GM12878 (cell line): Measurements from ENCODE around the gene ELK3. TPM values are rescaled to one million over a fixed set of nuclear protein-coding genes. Genes with fewer than 3 reads are reported as not detected.

Source experiments
- CHD1 ChIP-seq: IDR thresholded peaks from 2 replicates; pipeline ENCODE4 v1.6.1; 2012; ENCODE audit warnings: low read depth, low read length, improper control_type of control experiment
- ESRRA ChIP-seq: IDR thresholded peaks from 2 replicates; pipeline ENCODE4 v1.6.1; 2012; ENCODE audit warnings: mild to moderate bottlenecking, low read length, improper control_type of control experiment
- FOXK2 ChIP-seq: fragments of 450-650 bp; IDR thresholded peaks from 2 replicates; pipeline ENCODE4 v1.6.1; 2017; ENCODE audit warnings: mild to moderate bottlenecking, moderate library complexity
- HDAC2 ChIP-seq: fragments of 200-600 bp; sonication (generic); IDR thresholded peaks from 2 replicates; pipeline ENCODE4 v1.6.1; 2017
- KDM1A ChIP-seq: fragments of 200-600 bp; sonication (generic); IDR thresholded peaks from 2 replicates; pipeline ENCODE4 v1.6.1; 2016; ENCODE audit warnings: borderline replicate concordance
- MTA2 ChIP-seq: fragments of 450-650 bp; IDR thresholded peaks from 2 replicates; pipeline ENCODE4 v1.6.1; 2016; ENCODE audit warnings: low read depth, mild to moderate bottlenecking, moderate library complexity
- NFYB ChIP-seq: IDR thresholded peaks from 2 replicates; pipeline ENCODE4 v1.6.1; 2011; ENCODE audit warnings: low read depth, mild to moderate bottlenecking, low read length, improper control_type of control experiment, moderate library complexity; ENCODE audit not compliant: insufficient read depth
- NRF1 ChIP-seq: conservative IDR thresholded peaks from 2 replicates; pipeline ENCODE4 v1.6.1; 2011; ENCODE audit warnings: mild to moderate bottlenecking, low read depth, low read length, improper control_type of control experiment
- POLR2A ChIP-seq: IDR thresholded peaks from 2 replicates; pipeline ENCODE4 v1.6.1; 2011; ENCODE audit warnings: low read depth, mild to moderate bottlenecking, low read length
- POU2F2 ChIP-seq: IDR thresholded peaks from 3 replicates; pipeline ENCODE4 v1.6.1; 2011; ENCODE audit warnings: low read depth, mild to moderate bottlenecking, low read length, borderline replicate concordance
- RBBP5 ChIP-seq: fragments of 200-600 bp; sonication (generic); conservative IDR thresholded peaks from 2 replicates; pipeline ENCODE4 v1.6.1; 2016
- SIX5 ChIP-seq: IDR thresholded peaks from 2 replicates; pipeline ENCODE4 v1.6.1; 2011; ENCODE audit warnings: mild to moderate bottlenecking, low read depth, low read length, moderate library complexity; ENCODE audit not compliant: severe bottlenecking
- SMARCA5 ChIP-seq: fragments of 450-650 bp; IDR thresholded peaks from 2 replicates; pipeline ENCODE4 v1.6.1; 2017; ENCODE audit warnings: mild to moderate bottlenecking
- SMC3 ChIP-seq: IDR thresholded peaks from 2 replicates; pipeline ENCODE4 v1.6.1; 2011; ENCODE audit warnings: low read length, improper control_type of control experiment, borderline replicate concordance
- STAT1 ChIP-seq: fragments of 450-650 bp; conservative IDR thresholded peaks from 2 replicates; pipeline ENCODE4 v1.6.1; 2014; ENCODE audit warnings: antibody characterized with exemption, mild to moderate bottlenecking
- TBL1XR1 ChIP-seq: IDR thresholded peaks from 2 replicates; pipeline ENCODE4 v1.6.1; 2012; ENCODE audit warnings: low read depth, low read length, improper control_type of control experiment
- TCF3 ChIP-seq: IDR thresholded peaks from 2 replicates; pipeline ENCODE4 v1.6.1; 2012; ENCODE audit warnings: low read depth, mild to moderate bottlenecking, low read length, borderline replicate concordance; ENCODE audit not compliant: insufficient read depth
- TCF7 ChIP-seq: IDR thresholded peaks from 2 replicates; pipeline ENCODE4 v1.6.1; 2014; ENCODE audit warnings: antibody characterized with exemption, borderline replicate concordance
- YBX1 ChIP-seq: fragments of 450-650 bp; IDR thresholded peaks from 2 replicates; pipeline ENCODE4 v1.6.1; 2016; ENCODE audit warnings: antibody characterized with exemption
- ZBED1 ChIP-seq: IDR thresholded peaks from 2 replicates; pipeline ENCODE4 v1.6.1; 2016; ENCODE audit warnings: borderline replicate concordance
- polyA plus RNA-seq, 11 experiments: library from polyadenylated mRNA; depleted of rRNA in 4 of 11; unstranded in 6 of 11; stranded (reverse) in 5 of 11; fragments of >200 nt; fragmentation: Nextera tagmentation in 4 of 11; fragmentation: Illumina TruSeq in 1 of 11; extraction: Ambion mirVana in 4 of 11; extraction: Trizol in 1 of 11; gene quantifications; 1 replicate in 1 of 11; 2 replicates in 10 of 11; pipeline versions ENCODE4 v1.2.1 to v1.2.3, GENCODE V29; 2011 to 2016; ENCODE audit warnings: inconsistent platforms in 2 of 11, missing spikeins in 2 of 11, low read depth in 1 of 11
- total RNA-seq, 4 experiments: library from RNA; depleted of rRNA in 3 of 4; stranded (reverse); fragments of >200 nt in 3 of 4; fragmentation: Illumina TruSeq in 1 of 4; extraction: Trizol in 1 of 4; gene quantifications; 2 replicates each; pipeline versions ENCODE4 v1.2.1 to v1.2.3, GENCODE V29; 2013 to 2021
- TF ChIP-seq, protein P1 (sequence below): IDR thresholded peaks from 2 replicates; pipeline ENCODE4 v1.6.1; 2012; ENCODE audit warnings: improper control_type of control experiment, low read depth, low read length; ENCODE audit not compliant: insufficient replicate concordance
- TF ChIP-seq, protein P2 (sequence below): fragments of 450-650 bp; formaldehyde crosslinking; IDR thresholded peaks from 2 replicates; pipeline ENCODE4 v1.4.0; 2022; ENCODE audit warnings: mild to moderate bottlenecking, moderate library complexity
- TF ChIP-seq, protein P3 (sequence below): fragments of 450-650 bp; IDR thresholded peaks from 2 replicates; pipeline ENCODE4 v1.6.1; 2016; ENCODE audit warnings: mild to moderate bottlenecking

ELK3 gene
- total and polyA plus RNA-seq, 10 of the 15 experiments (the other 5 are each of a cell fraction or from before 2014, with no cell fraction given) = 0.37 to 4.8 (median 0.88) TPM

DNA sequence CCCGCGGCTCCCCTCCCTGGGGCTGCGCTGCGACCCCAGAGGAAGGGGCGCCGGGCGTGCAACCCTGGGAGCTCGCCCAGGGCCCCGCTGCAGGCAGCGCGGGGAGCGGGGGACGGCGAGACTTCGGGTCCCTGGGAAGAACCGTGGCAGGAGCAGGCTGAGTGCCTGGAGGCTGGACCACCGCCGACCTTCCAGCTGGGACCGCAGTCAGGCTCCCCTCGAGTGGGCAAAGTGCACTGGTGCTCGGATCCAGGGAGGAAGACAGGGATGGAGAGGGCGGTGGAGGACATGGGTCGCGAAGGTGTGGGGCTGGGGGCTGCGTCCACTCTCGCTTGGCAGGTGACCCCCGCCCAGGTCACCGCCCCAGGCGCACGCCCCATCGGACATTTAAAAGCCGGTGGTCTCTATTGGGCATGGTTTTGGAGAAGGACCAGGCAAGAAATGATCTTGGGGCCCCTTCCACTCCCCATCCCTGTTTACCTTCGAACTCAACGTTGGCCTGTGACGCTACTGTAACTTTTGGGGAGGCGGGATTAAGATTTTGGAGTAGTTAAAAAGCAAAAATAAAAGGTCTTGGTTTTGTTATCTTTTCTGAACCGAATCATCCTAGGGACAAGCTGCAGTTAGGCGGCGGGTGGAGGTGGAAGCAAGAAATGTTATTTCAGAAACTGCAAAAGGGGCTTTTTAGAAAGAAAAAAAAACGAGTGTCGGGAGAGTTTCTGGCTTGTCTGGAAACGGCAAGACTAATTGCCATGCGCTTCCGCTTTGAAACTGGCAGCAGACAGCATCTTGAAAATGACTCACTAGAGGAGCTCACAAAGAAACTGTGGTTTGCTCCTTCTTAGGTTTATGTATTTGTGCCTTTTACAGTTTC, 1.0 kb downstream of the ELK3 start (continued):
- TF ChIP-seq, protein P1, sequence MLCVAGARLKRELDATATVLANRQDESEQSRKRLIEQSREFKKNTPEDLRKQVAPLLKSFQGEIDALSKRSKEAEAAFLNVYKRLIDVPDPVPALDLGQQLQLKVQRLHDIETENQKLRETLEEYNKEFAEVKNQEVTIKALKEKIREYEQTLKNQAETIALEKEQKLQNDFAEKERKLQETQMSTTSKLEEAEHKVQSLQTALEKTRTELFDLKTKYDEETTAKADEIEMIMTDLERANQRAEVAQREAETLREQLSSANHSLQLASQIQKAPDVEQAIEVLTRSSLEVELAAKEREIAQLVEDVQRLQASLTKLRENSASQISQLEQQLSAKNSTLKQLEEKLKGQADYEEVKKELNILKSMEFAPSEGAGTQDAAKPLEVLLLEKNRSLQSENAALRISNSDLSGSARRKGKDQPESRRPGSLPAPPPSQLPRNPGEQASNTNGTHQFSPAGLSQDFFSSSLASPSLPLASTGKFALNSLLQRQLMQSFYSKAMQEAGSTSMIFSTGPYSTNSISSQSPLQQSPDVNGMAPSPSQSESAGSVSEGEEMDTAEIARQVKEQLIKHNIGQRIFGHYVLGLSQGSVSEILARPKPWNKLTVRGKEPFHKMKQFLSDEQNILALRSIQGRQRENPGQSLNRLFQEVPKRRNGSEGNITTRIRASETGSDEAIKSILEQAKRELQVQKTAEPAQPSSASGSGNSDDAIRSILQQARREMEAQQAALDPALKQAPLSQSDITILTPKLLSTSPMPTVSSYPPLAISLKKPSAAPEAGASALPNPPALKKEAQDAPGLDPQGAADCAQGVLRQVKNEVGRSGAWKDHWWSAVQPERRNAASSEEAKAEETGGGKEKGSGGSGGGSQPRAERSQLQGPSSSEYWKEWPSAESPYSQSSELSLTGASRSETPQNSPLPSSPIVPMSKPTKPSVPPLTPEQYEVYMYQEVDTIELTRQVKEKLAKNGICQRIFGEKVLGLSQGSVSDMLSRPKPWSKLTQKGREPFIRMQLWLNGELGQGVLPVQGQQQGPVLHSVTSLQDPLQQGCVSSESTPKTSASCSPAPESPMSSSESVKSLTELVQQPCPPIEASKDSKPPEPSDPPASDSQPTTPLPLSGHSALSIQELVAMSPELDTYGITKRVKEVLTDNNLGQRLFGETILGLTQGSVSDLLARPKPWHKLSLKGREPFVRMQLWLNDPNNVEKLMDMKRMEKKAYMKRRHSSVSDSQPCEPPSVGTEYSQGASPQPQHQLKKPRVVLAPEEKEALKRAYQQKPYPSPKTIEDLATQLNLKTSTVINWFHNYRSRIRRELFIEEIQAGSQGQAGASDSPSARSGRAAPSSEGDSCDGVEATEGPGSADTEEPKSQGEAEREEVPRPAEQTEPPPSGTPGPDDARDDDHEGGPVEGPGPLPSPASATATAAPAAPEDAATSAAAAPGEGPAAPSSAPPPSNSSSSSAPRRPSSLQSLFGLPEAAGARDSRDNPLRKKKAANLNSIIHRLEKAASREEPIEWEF = no peak
- TF ChIP-seq STAT1 = no peak
- TF ChIP-seq CHD1 = no peak
- no peak for TF ChIP-seq SMC3
- no peak for TF ChIP-seq HDAC2
- TF ChIP-seq NRF1 = no peak
- peak; percentile 50; the same call in 1 of the 2 replicates for TF ChIP-seq TBL1XR1
- TF ChIP-seq KDM1A = no peak
- peak; percentile 48; the same call in 1 of the 2 replicates for TF ChIP-seq TCF7
- no peak for TF ChIP-seq SMARCA5
- no peak for TF ChIP-seq SIX5
- TF ChIP-seq, protein P2, sequence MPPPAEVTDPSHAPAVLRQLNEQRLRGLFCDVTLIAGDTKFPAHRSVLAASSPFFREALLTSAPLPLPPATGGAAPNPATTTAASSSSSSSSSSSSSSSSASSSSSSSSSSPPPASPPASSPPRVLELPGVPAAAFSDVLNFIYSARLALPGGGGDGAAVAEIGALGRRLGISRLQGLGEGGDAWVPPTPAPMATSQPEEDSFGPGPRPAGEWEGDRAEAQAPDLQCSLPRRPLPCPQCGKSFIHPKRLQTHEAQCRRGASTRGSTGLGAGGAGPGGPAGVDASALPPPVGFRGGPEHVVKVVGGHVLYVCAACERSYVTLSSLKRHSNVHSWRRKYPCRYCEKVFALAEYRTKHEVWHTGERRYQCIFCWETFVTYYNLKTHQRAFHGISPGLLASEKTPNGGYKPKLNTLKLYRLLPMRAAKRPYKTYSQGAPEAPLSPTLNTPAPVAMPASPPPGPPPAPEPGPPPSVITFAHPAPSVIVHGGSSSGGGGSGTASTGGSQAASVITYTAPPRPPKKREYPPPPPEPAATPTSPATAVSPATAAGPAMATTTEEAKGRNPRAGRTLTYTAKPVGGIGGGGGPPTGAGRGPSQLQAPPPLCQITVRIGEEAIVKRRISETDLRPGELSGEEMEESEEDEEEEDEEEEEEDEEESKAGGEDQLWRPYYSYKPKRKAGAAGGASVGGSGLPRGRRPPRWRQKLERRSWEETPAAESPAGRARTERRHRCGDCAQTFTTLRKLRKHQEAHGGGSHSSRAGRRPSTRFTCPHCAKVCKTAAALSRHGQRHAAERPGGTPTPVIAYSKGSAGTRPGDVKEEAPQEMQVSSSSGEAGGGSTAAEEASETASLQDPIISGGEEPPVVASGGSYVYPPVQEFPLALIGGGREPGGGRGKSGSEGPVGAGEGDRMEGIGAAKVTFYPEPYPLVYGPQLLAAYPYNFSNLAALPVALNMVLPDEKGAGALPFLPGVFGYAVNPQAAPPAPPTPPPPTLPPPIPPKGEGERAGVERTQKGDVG (CRISPR knock-in tag) = no peak
- TF ChIP-seq POU2F2 = no peak
- peak; percentile 87 for TF ChIP-seq MTA2
- no peak for TF ChIP-seq YBX1
- peak; percentile 33; the same call in 1 of the 2 replicates for TF ChIP-seq POLR2A
- TF ChIP-seq ZBED1 = no peak; the same call in 1 of the 2 replicates
- TF ChIP-seq, protein P3, sequence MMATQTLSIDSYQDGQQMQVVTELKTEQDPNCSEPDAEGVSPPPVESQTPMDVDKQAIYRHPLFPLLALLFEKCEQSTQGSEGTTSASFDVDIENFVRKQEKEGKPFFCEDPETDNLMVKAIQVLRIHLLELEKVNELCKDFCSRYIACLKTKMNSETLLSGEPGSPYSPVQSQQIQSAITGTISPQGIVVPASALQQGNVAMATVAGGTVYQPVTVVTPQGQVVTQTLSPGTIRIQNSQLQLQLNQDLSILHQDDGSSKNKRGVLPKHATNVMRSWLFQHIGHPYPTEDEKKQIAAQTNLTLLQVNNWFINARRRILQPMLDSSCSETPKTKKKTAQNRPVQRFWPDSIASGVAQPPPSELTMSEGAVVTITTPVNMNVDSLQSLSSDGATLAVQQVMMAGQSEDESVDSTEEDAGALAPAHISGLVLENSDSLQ = peak; percentile 76
- no peak for TF ChIP-seq ESRRA
- TF ChIP-seq NFYB = no peak
- peak; percentile 64; the same call in 1 of the 2 replicates for TF ChIP-seq TCF3
- TF ChIP-seq FOXK2 = no peak
- TF ChIP-seq RBBP5 = no peak
